Myocyte (in vitro differentiated cells): ENCODE measurements around the gene CCND1. TPM values are rescaled to one million over a fixed set of nuclear protein-coding genes. Genes with fewer than 3 reads are reported as not detected.

ENCODE experiments used
- DNase-seq: peaks from one replicate; pipeline ENCODE4 v3.0.0-alpha.2; 2012; ENCODE audit warnings: low read depth
- total RNA-seq: library from RNA; depleted of rRNA; stranded (reverse); fragments of >200 nt; gene quantifications from 2 replicates; pipeline ENCODE4 v1.2.3, GENCODE V29; 2014

Gene CCND1
- total RNA-seq, 1 donor from 2014 or later: 107 TPM

- DNase-seq: no peak
Measured at GRCh38 chr11:69664901-69665300, 23.9 kb downstream of the CCND1 start.

DNA sequence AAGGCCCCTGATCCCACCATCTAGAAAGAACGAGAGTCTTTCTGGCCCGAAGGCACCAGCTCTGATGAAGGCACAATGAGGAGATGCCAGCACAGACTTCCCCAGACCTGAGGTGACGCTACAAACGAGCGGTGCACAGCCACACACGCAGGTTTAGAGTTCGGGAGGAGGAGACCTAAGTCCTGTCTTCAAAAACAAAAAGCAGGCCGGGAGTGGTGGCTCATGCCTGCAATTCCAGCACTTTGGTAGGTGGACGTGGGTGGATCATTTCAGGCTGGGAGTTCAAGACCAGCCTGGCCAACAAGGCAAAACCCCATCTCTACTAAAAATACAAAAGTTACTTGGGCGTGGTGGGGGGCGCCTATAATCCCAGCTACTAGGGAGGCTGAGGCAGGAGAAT is 24.7 kb downstream of the CCND1 start:
- DNase-seq: no peak

DNA sequence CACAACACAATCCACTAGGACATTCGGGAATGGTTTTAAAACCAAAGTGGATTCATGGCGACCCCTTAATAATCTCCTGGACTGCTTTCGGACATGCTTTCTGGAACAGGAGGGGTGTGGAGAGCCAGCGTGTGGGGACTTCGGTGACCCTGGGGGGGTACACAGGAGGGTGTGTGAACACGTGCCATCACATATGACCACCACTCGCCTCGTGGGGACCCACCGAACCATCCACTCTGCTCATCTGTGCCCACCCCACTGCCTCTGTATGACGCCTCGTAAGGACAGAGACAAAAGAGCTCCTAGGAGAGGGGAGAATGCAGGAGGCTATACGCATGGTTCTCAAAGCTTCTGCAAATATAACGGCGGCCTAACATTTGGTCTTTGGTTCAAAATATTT is 25.3 kb downstream of the CCND1 start:
- DNase-seq: no peak

GRCh38 chr11:69666752-69667536 is 26.0 kb downstream of the CCND1 start:
- no peak for DNase-seq

GRCh38 chr11:69667619-69668604 is 27.0 kb downstream of the CCND1 start:
- DNase-seq: no peak

- no peak for DNase-seq
Measured at GRCh38 chr11:69669486-69669885, 28.5 kb downstream of the CCND1 start.

- peak; percentile 87 for DNase-seq
Measured at GRCh38 chr11:69670158-69670845, 29.3 kb downstream of the CCND1 start.

DNA sequence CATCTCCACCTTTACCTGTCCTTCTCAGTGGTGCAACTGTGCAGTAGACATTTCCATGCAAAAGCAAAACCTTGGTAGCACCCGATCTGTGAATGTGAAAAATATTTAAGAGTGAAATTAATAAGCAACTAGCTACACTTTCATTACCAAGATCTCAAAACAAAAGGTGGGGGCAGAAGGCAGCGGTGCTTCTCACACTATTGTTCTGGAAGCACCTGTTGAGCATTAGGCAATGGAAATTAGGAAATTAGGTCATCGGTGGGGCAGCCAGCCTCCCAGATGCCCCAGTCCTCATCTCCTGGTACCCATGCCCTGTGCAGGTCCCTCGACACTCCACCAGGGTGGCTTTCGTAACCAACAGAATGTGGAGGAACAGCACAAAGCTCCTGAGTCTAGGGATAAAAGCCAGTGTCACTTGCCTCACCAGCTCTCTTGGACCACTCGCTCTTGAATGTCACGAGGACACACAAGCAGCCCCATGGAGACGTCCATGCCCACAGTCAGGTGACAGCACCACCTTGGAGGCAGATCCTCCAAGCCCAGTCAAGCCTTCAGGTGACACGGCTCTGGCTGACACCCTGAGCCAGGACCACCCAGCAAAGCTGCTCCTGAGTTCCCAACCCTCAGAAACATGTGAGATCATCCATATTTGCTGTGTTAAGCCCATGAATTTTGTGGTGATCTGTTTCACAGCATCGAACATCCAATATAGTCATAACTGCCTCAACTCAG is 30.9 kb downstream of the CCND1 start:
- DNase-seq: no peak

DNA sequence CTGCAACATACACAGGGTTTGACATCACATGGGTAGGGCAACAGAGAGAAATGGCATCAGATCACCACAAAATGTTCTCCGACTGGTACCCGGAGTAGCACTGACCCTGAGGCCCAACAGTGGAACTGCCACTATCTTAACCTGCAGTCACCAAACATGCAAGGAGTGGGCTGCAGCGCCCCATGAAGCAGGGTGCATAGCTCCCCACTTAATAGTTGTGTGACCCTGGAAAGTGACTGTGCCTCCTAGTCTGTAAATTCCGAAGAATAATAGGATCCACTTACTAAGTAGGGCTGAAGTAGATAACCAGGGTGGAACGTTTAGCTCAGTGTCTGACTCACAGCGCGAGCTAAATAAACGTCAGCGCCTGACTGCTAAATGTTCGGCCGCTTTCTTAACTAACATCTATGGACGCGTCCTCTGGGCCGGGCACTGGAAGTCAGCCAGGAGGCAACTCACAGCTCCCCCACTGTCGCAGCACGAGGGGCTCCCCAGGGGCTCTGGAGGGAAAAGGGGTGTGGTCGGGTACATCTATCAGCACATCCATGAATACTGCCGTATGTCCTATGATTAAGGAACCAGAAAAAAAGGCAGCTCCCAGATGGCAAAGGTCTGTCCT is 33.4 kb downstream of the CCND1 start:
- no peak for DNase-seq

DNA sequence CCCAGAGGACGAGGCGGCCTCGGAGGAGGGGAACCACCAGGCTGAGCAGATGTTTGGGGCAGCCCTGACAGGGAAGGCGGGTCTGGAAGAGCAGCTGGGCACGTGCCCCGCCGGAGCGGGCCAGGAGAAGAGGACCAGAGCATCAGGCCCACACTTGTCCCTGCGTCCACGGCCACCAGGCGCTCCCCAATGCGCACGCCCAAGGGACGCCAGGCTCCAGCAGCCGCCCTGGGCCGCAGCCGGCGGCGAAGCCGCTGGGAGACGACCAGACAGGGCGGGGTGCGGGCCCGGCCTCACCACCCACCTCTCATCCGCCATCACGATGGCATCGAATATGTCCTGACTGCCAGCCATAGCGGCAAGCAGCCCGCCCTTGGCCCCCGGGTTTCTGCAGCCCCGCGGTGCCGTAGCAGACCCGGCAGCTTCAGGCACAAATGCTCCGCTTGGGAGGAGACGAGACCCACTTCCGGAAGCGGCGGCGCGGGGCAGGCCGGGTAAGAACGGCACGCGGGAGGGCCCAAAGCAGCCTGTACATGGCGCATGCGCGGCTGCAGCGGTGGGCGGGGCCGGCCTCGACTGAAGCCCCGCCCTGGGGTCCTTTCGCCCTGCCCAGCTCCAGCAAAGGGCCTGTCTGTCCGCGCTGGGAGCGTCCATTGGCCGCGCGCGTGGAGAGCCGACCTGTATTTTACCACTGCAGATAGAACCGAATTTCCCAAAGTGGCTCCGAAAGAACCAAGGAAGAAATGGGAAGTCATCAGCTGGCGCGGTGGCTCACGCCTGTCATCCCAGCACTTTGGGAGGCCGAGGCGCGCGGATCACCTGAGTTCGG is 34.1 kb downstream of the CCND1 start, which contains the start of gene LTO1:
Gene LTO1, minus strand, starts transcription at position 468 of the 829 bp plus-strand sequence. Its CDS starts 114 bp downstream, at position 354.
- DNase-seq: peak; percentile 96

DNA sequence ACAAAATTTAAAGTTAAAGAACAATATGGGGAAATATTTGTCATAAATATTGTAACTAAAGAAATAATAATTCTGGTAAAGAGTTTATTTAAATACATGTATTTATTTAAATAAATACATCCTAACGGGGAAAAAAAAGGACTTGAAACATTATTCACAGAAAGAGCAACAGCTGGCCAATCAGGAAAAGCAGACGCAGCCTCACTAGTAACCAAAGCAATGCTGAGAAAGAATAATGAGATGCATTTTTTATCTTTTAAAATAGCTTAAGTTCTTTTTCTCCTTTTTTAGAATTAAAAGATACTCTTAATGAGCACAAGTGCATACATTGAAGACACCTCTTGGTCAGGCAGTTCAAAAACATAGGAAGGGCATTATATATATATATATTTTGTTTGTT is 36.8 kb downstream of the CCND1 start:
- no peak for DNase-seq

- DNase-seq: no peak
Measured at GRCh38 chr11:69680688-69681087, 39.7 kb downstream of the CCND1 start.

GRCh38 chr11:69682221-69682620 is 41.3 kb downstream of the CCND1 start:
- DNase-seq: no peak

- no peak for DNase-seq
Measured at GRCh38 chr11:69682681-69683326, 41.8 kb downstream of the CCND1 start.

GRCh38 chr11:69683764-69684333 is 42.9 kb downstream of the CCND1 start:
- DNase-seq: no peak

DNA sequence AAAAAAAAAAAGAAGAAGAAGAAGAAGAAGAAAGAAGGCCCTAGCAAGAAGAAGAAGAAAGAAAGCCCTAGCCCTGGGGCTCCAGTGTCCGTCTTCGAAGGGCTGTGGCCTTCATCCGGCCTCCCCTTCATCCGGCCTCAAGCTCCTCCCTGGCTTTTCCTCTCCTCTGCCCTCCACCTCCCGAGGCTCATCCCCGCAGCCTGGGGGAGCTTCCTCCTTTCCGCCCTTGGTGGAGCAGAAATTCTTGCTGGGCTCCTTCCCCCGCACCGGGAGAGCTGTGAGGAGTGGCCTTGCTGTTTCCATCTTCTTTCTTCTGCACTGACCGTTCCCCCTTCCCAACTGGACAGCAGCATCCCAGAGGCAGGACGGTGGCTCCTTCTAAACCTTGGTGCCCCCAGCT is 43.7 kb downstream of the CCND1 start:
- no peak for DNase-seq

- no peak for DNase-seq
Measured at GRCh38 chr11:69685348-69685747, 44.4 kb downstream of the CCND1 start.

DNA sequence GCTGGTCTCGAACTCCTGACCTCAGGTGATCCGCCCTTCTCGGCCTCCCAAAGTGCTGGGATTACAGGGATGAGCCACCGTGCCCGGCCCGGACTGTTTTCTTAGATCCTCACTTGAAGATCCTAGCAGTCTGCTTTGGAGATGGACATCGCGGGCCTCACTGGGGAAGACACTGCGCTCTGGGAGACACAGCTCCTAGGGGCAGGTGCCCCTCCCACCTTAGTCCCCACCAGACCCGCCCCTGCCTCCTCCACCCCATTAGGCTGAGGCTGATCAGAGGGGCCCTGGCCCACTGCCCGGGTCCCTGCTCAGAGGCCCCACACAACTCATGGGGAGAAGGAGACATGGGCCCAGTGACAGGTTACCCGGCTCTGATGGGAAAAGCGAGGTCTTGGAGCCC is 45.5 kb downstream of the CCND1 start:
- DNase-seq: no peak

DNA sequence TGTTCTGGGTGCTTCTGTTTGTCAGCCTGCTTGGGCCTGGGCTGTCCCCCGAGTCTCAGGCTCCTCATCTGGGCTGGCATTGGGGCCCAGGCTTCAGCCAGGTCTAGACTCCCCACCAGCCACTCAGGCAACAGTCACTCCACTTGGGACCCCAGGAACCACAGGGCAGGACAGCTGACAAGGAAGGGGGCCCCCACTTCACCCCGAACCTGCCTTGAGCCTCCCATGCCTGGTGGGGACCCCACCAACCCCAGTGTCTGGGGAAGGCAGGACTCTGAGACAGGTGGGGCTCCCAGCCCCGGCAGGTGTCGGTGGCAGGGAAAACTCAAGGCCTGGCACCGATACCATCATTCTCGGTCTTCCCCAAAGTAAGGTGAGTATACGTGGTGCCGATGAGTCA is 45.9 kb downstream of the CCND1 start:
- no peak for DNase-seq
